K562 (cell line): ENCODE results near the gene ZSCAN1. TPM values are rescaled to one million over a fixed set of nuclear protein-coding genes. Genes with fewer than 3 reads are reported as not detected.

Experiments
- COPS2 ChIP-seq: fragments of 450-650 bp; conservative IDR thresholded peaks from 2 replicates; pipeline ENCODE4 v1.6.1; 2016; ENCODE audit warnings: mild to moderate bottlenecking, moderate library complexity
- CREB1 ChIP-seq, 2 experiments: sonication (generic) in 1 of 2; formaldehyde crosslinking in 1 of 2; IDR thresholded peaks; 2 replicates each; pipeline versions ENCODE4 v1.6.1 to v1.8.0; 2012 to 2022; ENCODE audit warnings: inconsistent platforms in 1 of 2, mild to moderate bottlenecking in 1 of 2, missing genetic modification reagents in 1 of 2, moderate library complexity in 1 of 2
- CTCF ChIP-seq, 3 experiments: IDR thresholded peaks in 2 of 3; conservative IDR thresholded peaks in 1 of 3; 2 replicates each; pipeline ENCODE4 v1.5.1; 2011 to 2012; ENCODE audit warnings: low read length in 3 of 3, mild to moderate bottlenecking in 3 of 3, control low read depth in 2 of 3, improper control_type of control experiment in 1 of 3, inconsistent platforms in 1 of 3, low read depth in 1 of 3, mixed read lengths in 1 of 3, moderate library complexity in 1 of 3; ENCODE audit not compliant: insufficient read depth in 2 of 3
- FOXP4 ChIP-seq: sonication (generic); formaldehyde crosslinking; IDR thresholded peaks from 2 replicates; pipeline ENCODE4 v1.8.0; 2022; ENCODE audit warnings: mild to moderate bottlenecking, missing genetic modification reagents, borderline replicate concordance
- HDAC1 ChIP-seq, 2 experiments: fragments of 450-650 bp; IDR thresholded peaks; 2 replicates each; pipeline ENCODE4 v1.6.1; 2016 to 2017; ENCODE audit warnings: inconsistent platforms in 1 of 2, mild to moderate bottlenecking in 1 of 2, moderate library complexity in 1 of 2
- NFIC ChIP-seq: fragments of 450-650 bp; IDR thresholded peaks from 2 replicates; pipeline ENCODE4 v1.6.1; 2017; ENCODE audit warnings: mild to moderate bottlenecking, inconsistent platforms
- SAP30 ChIP-seq: fragments of 200-600 bp; sonication (generic); IDR thresholded peaks from 2 replicates; pipeline ENCODE4 v1.6.1; 2012; ENCODE audit warnings: borderline replicate concordance, low read depth, mild to moderate bottlenecking, moderate library complexity, low read length, control low read depth, inconsistent platforms; ENCODE audit not compliant: insufficient read depth, poor library complexity, severe bottlenecking
- SNIP1 ChIP-seq: fragments of 450-650 bp; IDR thresholded peaks from 2 replicates; pipeline ENCODE4 v1.7.1; 2017; ENCODE audit warnings: low read depth, mild to moderate bottlenecking
- ZNF384 ChIP-seq: IDR thresholded peaks from 2 replicates; pipeline ENCODE4 v1.6.1; 2012; ENCODE audit warnings: low read depth, low read length, improper control_type of control experiment
- ZNF41 ChIP-seq: fragments of 250-450 bp; sonication (Bioruptor Pico); conservative IDR thresholded peaks from 2 replicates; pipeline ENCODE4 v1.4.0; 2020; ENCODE audit warnings: mild to moderate bottlenecking
- polyA plus RNA-seq, 8 experiments: library from polyadenylated mRNA; depleted of rRNA in 4 of 8; stranded (reverse) in 5 of 8; unstranded in 3 of 8; fragments of >200 nt; fragmentation: Nextera tagmentation in 2 of 8; fragmentation: Illumina TruSeq in 1 of 8; extraction: Ambion mirVana in 2 of 8; extraction: Trizol in 1 of 8; gene quantifications; 2 replicates each; pipeline versions ENCODE4 v1.2.1 to v1.2.3, GENCODE V29; 2011 to 2014; ENCODE audit warnings: inconsistent platforms in 1 of 8, missing spikeins in 1 of 8
- total RNA-seq, 7 experiments: library from RNA; depleted of rRNA in 6 of 7; stranded (reverse); fragments of >200 nt in 6 of 7; fragmentation: Illumina TruSeq in 2 of 7; extraction: Trizol in 2 of 7; gene quantifications; 2 replicates each; pipeline versions ENCODE4 v1.2.1 to v1.2.3, GENCODE V29; 2011 to 2021; ENCODE audit warnings: low replicate concordance in 1 of 7
- TF ChIP-seq, protein P1 (sequence below), 2 experiments: fragments of 450-650 bp in 1 of 2; IDR thresholded peaks; 2 replicates each; pipeline ENCODE4 v1.6.1; 2011 to 2017; ENCODE audit warnings: low read depth in 2 of 2, antibody characterized with exemption in 1 of 2, borderline replicate concordance in 1 of 2, low read length in 1 of 2, mild to moderate bottlenecking in 1 of 2, mixed read lengths in 1 of 2; ENCODE audit not compliant: control insufficient read depth in 1 of 2

Gene ZSCAN1
- total and polyA plus RNA-seq, 9 of the 15 experiments (the other 6 are each of a cell fraction or from before 2014, with no cell fraction given): not detected

DNA sequence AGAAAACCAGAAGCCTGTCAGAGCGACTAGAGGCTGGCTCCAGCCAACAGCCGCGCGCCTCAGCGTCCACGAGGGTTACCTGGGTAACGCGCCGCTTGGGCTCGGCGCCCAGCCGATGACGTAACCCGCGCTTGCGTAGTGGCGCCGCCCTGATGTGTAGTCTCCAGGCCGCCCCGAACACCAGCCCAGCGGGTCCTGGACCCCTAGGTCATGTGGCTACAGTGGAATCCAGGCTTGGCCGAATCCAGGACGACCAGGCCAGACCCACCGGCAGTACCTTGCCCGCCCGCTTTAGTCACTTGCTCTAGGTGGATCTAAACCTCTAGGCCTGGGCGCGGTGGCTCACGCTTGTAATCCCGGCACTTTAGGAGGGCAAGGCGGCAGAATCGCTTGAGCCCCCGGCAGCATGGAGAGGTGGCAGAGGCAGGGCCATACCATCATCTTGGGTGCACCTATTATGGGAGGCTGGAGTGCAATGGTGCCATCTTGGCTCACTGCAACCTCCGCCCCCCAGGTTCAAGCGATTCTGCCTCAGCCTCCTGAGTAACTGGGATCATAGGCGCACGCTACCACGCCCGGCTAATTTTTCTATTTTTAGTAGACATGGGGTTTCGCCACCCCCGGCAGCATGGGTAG lies 24.0 kb upstream of the ZSCAN1 start (continued):
- TF ChIP-seq FOXP4 (CRISPR knock-in tag) (no peak), SNIP1 (no peak), ZNF384 (no peak), HDAC1 (IDR thresholded peaks at IDR 0.05) (0 out of 4 replicates have a peak, but pooled peaks of 1 of the 2 experiments have one; percentile 37), SAP30 (no peak), NFIC (peak; percentile 11; the same call in 1 of the 2 replicates), CTCF (IDR thresholded peaks at IDR 0.05 in 2 of 3, conservative IDR thresholded peaks at IDR 0.05 in 1 of 3; ENCODE audit: insufficient read depth in 2 of 3, low read depth in 1 of 3, low read length in 3 of 3) (no peak), ZNF41 (no peak), CREB1 (IDR thresholded peaks at IDR 0.05) (peak; percentile 84), CREB1 (CRISPR knock-in tag; IDR thresholded peaks at IDR 0.05) (peak; percentile 89), COPS2 (no peak)
- TF ChIP-seq, protein P1, sequence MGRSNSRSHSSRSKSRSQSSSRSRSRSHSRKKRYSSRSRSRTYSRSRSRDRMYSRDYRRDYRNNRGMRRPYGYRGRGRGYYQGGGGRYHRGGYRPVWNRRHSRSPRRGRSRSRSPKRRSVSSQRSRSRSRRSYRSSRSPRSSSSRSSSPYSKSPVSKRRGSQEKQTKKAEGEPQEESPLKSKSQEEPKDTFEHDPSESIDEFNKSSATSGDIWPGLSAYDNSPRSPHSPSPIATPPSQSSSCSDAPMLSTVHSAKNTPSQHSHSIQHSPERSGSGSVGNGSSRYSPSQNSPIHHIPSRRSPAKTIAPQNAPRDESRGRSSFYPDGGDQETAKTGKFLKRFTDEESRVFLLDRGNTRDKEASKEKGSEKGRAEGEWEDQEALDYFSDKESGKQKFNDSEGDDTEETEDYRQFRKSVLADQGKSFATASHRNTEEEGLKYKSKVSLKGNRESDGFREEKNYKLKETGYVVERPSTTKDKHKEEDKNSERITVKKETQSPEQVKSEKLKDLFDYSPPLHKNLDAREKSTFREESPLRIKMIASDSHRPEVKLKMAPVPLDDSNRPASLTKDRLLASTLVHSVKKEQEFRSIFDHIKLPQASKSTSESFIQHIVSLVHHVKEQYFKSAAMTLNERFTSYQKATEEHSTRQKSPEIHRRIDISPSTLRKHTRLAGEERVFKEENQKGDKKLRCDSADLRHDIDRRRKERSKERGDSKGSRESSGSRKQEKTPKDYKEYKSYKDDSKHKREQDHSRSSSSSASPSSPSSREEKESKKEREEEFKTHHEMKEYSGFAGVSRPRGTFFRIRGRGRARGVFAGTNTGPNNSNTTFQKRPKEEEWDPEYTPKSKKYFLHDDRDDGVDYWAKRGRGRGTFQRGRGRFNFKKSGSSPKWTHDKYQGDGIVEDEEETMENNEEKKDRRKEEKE (IDR thresholded peaks at IDR 0.05; ENCODE audit: borderline replicate concordance in 1 of 2, control insufficient read depth in 1 of 2, low read depth in 2 of 2, low read length in 1 of 2): no peak
